Mesodermal cell (in vitro differentiated cells): ENCODE data around the gene SVIL.
A peak's percentile ranks its signal among the peaks of the same experiment; 100 is the strongest.

ENCODE experiments used
- H3K27ac ChIP-seq: 2 replicates; pipeline ENCODE4 v1.7.0; 2013; ENCODE audit warnings: mild to moderate bottlenecking, low read depth, low read length, moderate library complexity; ENCODE audit not compliant: severe bottlenecking
- H3K36me3 ChIP-seq: 2 replicates; pipeline ENCODE4 v1.7.1; 2013; ENCODE audit warnings: mild to moderate bottlenecking, low read length, moderate library complexity; ENCODE audit not compliant: control insufficient read depth, insufficient read depth
- H3K4me1 ChIP-seq: one replicate; pipeline ENCODE4 v1.7.1; 2013; ENCODE audit warnings: mild to moderate bottlenecking, low read length; ENCODE audit not compliant: insufficient read depth, control insufficient read depth, poor library complexity, severe bottlenecking
- H3K4me3 ChIP-seq: 2 replicates; pipeline ENCODE4 v1.7.0; 2013; ENCODE audit warnings: low read length, control low read depth, mild to moderate bottlenecking; ENCODE audit not compliant: insufficient read depth, poor library complexity, severe bottlenecking; ENCODE audit errors: extremely low read depth
- H3K9me3 ChIP-seq: 2 replicates; pipeline ENCODE4 v1.7.1; 2013; ENCODE audit warnings: mild to moderate bottlenecking, low read length, moderate library complexity; ENCODE audit not compliant: control insufficient read depth
- WGBS, 2 experiments: methylation state at CpG; one replicate each; pipeline ENCODE4 v1.1.5; 2013; ENCODE audit warnings: missing lambda C conversion rate in 2 of 2; ENCODE audit not compliant: insufficient coverage in 2 of 2; 5-methylcytosine and 5-hydroxymethylcytosine counted together

Gene SVIL

DNA sequence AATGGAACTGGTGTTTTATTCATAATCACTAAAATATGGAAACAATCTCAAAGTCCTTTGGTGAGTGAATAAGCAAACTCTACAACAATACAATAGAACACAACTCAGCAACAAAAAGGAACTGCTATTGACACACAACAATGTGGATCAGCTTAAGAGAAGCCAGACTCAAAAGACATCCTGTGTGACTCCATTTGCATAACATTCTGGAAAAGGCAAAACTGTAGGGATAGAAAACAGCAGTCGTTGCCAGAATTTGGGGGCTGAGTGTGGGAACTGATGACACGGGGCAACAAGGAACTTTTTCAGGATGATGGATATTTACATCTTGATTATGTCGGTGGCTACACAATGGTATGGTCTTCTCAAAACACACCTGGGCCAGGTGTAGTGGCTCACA is 32.4 kb upstream of the SVIL start:
- Histone ChIP-seq H3K9me3 (no peaks in the 10 kb centered on the region), H3K4me1 (peaks cover 9% of the 10 kb centered on the region), H3K4me3 (no peak overlapping the region), H3K27ac (no peak overlapping the region), H3K36me3 (peaks cover 53% of the 10 kb centered on the region)
- WGBS, 2 experiments = 27 to 43% methylated on average over 2 of the region's 3 CpGs

DNA sequence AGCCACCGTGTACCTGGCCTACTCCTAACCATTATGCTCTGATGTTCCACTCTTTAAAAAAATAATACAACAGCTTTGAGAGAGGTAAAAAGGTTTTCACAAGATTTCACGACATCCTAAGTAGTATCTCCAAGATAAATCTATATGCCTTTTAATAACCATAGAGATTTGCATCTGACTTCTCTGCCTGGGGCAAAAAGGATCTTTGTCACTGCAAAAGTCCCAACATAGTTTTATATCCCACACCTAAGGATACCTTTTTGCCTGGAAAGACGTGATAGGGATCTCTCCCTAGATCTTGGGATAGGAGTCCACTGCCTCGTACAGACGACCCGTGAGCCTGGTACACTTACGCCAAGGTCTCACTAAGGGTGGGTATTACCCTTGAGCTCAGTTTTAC is 31.4 kb upstream of the SVIL start:
- Histone ChIP-seq H3K9me3 (no peaks in the 10 kb centered on the region), H3K4me1 (peaks cover 14% of the 10 kb centered on the region), H3K36me3 (peaks cover 44% of the 10 kb centered on the region), H3K27ac (no peak overlapping the region), H3K4me3 (no peak overlapping the region)
- WGBS, 2 experiments = 94 to 100% methylated on average over 5 to 7 of the region's 7 CpGs

DNA sequence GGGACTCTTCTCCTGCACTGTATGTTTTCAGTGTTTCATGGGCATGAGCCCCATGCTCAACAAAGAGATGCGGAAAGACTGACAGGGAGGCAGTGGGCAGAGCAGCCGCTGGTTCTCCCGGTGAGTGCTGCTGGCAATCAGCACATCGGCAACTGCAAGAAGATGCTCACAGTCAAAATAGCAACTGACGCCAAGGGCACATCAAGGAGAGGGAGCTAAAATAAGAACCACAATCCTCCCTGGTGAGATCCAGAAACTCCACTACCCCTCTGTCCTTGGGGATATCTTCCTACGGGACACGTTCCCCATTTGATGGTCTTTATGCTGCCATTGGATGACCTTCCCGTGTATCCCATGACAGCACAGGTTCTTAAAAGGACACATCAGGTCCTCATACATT is 28.9 kb upstream of the SVIL start:
- Histone ChIP-seq H3K36me3 (peaks cover 20% of the 10 kb centered on the region), H3K4me1 (peaks cover 17% of the 10 kb centered on the region), H3K4me3 (no peak overlapping the region), H3K27ac (no peak overlapping the region), H3K9me3 (no peaks in the 10 kb centered on the region)
- WGBS, 2 experiments = 97 to 98% methylated on average over 7 of the region's 8 CpGs

DNA sequence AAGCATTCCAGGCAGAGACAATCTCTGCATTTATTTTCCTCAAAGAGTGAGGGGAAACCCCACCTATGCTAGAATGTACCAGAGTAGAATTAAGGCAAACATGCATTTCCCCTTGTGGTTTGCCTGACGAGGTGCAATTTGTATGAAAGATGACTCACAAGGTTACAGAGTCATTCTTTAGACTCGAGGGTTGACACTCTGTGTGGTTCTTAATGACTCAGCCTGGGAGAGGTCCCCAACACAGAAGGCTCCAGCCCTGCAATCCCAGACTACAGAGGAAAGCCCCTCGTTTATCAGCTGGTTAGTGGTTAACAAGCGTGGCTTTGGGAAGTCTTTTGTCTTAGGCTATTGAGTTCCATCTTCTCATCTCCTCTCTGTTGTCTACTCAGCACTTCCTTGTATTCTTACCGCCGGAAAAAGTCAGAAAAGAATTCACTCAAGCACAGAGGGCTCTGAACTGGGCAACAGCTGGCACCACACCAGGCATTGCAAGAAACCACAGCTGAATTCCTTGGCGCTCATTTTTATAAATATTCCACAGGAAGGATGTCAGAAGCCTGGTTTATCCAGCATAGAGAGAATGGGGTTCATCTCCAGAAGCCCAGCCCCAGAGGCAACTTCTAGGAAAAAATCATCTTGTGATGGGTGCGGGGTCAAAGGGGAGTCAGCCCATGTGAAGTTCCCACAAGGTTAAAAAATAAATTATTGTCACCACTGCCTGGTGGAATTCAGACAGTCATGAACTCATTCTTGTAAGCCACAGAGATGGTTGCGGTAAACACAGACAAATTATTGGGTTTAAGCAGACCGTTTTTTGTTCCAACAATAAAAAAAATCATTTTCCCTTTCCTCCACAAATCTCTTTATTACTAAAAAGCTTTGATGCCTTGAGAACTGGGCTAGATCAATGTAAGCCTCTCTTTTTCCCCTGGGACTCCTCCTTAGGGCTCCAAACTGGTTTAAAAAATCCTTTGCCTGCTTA is 24.5 kb upstream of the SVIL start:
- Histone ChIP-seq H3K9me3 (peaks cover 25% of the 10 kb centered on the region), H3K27ac (peak overlapping the region; percentile 89), H3K4me1 (peaks cover 22% of the 10 kb centered on the region), H3K4me3 (no peak overlapping the region), H3K36me3 (peaks cover 48% of the 10 kb centered on the region)
- WGBS, 2 experiments = 56 to 59% methylated on average over 7 to 8 of the region's 10 CpGs

DNA sequence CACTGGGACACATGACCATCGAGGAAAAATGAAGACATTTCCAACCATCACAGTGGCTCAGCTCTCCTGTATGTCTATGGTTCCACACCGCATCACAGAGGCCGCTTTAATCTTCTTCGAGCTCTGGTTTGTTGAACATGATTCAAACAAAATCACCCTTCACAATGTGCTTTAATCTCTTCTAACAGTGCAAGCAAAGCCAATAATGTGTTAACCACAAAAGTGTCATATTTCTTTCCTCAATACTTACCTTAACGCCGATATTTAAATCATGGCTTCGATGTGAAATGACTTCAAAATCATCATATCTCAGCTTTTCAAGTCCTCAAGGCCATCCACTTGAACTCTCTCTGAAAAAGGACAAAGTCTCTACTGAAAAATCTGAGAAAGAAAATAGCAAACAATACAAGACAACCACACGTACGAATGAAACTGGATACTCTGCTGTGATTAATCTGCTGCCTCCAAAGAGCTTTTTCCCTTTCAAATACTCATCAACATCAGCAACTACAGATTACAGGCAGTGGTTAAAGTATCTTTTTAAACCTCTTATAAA is 23.0 kb upstream of the SVIL start:
- Histone ChIP-seq H3K9me3 (peaks cover 25% of the 10 kb centered on the region), H3K36me3 (peaks cover 52% of the 10 kb centered on the region), H3K4me3 (no peak overlapping the region), H3K27ac (no peak overlapping the region), H3K4me1 (peaks cover 22% of the 10 kb centered on the region)
- WGBS, 2 experiments = 94 to 95% methylated on average over 7 to 8 of the region's 9 CpGs

DNA sequence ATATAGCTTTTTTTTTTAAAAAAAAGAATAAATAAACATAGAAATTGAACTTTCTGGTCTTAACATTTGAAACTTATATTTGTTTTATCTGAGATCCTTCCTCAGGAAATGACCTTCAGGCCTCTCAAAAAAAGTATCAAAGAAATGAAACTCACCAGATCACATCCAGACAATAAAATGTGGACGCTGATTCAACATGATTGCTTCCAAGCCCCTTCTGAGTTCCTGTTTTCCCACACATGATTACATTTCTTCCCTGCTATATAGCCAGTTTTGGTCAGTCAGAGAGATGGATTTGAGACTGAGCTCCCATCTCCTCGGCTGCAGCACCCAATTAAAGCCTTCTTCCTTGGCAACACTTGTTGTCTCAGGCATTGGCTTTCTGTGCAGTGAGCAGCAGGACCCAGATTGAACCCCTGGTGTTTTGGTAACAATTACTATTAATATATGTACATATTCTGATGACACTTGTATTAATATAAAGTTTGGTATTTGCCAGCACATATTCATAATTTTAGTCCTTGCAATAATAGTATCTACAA is 21.8 kb upstream of the SVIL start:
- Histone ChIP-seq H3K4me3 (no peak overlapping the region), H3K36me3 (peaks cover 53% of the 10 kb centered on the region), H3K27ac (no peak overlapping the region), H3K4me1 (peaks cover 13% of the 10 kb centered on the region), H3K9me3 (peaks cover 25% of the 10 kb centered on the region)
- WGBS, 2 experiments = 100% methylated on average over 1 of the region's 2 CpGs

DNA sequence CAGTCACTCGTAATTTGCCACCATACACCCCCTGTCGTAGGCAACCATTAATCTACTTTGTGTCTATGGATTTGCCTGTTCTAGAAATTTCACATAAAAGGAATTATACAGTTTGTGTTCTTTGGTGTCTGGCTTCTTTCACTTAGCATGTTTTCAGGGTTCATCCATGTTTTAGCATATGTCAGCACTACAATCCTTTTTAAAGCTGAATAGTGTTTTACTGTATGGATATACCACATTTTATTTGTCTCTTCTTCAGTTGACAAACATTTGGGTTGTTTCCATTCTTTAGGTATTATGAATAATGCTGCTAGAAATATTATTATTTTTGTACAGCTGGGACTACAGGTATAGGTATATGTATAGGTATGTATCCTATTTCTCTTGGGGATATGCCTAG is 17.4 kb upstream of the SVIL start:
- H3K27ac ChIP-seq = no peak overlapping the region
- H3K4me1 ChIP-seq = peaks cover 20% of the 10 kb centered on the region
- no peak overlapping the region for H3K4me3 ChIP-seq
- WGBS, 2 experiments = no CpG with 5 or more reads among the region's 2 CpGs
- peaks cover 18% of the 10 kb centered on the region for H3K9me3 ChIP-seq
- peaks cover 57% of the 10 kb centered on the region for H3K36me3 ChIP-seq

DNA sequence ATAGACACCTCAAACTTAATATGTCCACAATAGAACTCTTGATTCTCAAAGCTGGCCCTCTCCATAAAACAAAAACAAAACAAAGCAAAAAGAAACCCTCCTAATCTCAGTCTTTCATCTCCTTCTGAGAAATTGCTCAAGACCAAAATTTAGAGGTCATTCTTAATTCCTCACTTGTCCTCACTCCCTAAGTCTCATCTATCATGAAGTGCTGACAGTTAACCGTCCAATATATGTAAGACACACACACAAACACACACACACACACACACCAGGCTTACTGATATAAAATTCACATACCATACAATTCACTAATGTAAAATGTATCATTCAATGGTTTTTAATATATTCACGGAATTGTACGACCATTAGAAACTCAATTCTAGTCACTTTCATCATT is 17.0 kb upstream of the SVIL start:
- WGBS, 2 experiments = 72 to 83% methylated on average over 1 to 2 of the region's 3 CpGs
- H3K27ac ChIP-seq = no peak overlapping the region

DNA sequence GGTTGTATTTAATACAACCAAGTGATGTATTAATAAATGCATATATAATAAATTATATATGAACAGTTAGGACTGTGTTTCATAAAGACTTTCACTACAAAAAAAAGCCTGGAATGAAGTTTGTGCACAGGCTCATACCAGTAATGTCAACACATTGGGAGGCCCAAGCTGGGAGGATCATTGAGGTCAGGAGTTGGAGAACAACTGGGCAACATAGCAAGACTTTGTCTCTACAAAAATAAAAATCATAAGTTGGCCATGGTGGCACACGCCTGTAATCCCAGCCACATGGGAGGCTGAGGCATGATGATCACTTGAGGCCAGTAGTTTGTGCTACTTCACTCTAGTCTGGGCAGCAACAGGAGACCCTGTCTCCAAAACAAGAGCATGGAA is 15.8 kb upstream of the SVIL start:
- H3K9me3 ChIP-seq = peaks cover 6% of the 10 kb centered on the region
- no peak overlapping the region for H3K4me3 ChIP-seq
- H3K4me1 ChIP-seq = peaks cover 35% of the 10 kb centered on the region
- WGBS, 2 experiments = 100% methylated on average over 1 of the region's 1 CpG
- H3K36me3 ChIP-seq = peaks cover 45% of the 10 kb centered on the region
- H3K27ac ChIP-seq = no peak overlapping the region

More for the DNA sequence above, 17.0 kb upstream of the SVIL start:
- Histone ChIP-seq H3K36me3 (peaks cover 53% of the 10 kb centered on the region), H3K4me3 (no peak overlapping the region), H3K9me3 (peaks cover 13% of the 10 kb centered on the region), H3K4me1 (peaks cover 24% of the 10 kb centered on the region)

DNA sequence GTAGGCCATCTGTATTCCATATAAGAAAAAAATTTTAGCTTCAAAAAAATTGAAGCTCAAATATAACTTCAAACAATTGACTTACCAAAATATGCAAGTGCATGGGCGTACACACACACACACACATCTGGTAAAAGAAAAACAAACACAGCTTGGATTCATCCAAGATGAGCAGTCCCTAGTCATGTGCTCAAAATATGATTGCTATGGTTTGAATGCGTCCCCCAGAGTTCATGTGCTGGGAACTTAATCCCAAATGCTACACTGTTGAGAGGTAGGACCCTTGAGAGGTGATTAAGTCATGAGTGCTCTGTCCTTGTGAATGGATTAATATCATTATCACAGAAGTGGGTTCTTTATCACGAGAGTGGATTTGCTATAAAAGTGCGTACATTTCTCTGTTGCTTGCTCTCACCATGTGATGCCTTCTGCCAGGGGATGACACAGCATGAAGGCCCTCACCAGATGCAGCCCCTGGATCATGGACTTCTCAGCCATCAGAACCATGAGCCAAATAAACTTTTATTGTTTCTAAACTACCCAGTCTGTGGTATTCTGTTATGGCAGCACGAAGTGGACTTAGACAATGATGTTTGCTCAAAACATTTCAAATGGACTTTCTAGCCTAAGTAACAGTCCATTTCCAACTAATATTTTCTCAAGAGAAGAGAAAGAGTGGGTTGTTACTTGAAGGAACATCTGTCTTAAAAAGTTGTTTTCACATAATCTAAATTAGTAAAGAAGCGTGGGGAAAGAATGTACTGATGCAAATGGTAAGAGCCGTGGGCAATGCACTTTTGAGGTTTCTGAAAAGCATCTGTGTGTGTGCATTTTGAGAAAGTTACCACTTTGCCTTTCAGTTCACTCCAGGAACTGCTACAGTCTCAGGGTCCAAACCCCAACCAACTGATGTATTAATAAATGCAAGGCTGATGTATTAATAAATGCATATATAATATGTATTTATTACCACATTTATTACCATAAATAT is 15.1 kb upstream of the SVIL start:
- no peak overlapping the region for H3K27ac ChIP-seq
- H3K36me3 ChIP-seq = peaks cover 45% of the 10 kb centered on the region
- 92 to 98% methylated on average over 5 of the region's 7 CpGs for WGBS, 2 experiments
- H3K4me1 ChIP-seq = peaks cover 35% of the 10 kb centered on the region
- no peak overlapping the region for H3K4me3 ChIP-seq
- H3K9me3 ChIP-seq = peaks cover 5% of the 10 kb centered on the region
